HepG2 (cell line): Measurements from ENCODE around the gene ASMT. TPM values are rescaled to one million over a fixed set of nuclear protein-coding genes. Genes with fewer than 3 reads are reported as not detected.

ENCODE experiments used
- ATAC-seq: fragments of 200-7000 bp; cut with Tn5 transposase; 3 replicates; pipeline ENCODE4 v1.9.1; 2020; ENCODE audit warnings: mild to moderate bottlenecking, moderate library complexity
- BruUV-seq: library from RNA; stranded (reverse); fragments of 400-500 nt; replicated peaks from 2 replicates; lab custom pipeline; 2021; lab: Mats Ljungman, UMichigan
- CTCF ChIA-PET: fragments of 300-600 bp; formaldehyde crosslinking; extraction: SDS; loops from one replicate; lab custom pipeline; 2021; ENCODE audit warnings: low total read pairs, inconsistent platforms, low intra/inter-chr PET ratio; lab: Yijun Ruan, JAX
- POLR2A ChIA-PET: fragments of 350-600 bp; sonication (Branson Sonifier 250); formaldehyde crosslinking; loops from one replicate; lab custom pipeline; 2020; ENCODE audit warnings: antibody characterized with exemption, inconsistent platforms; lab: Yijun Ruan, JAX
- DNase-seq: peaks from one replicate; pipeline ENCODE4 v3.0.0-alpha.2; 2015; ENCODE audit warnings: low spot score
- FAIRE-seq: peaks from 3 replicates; lab custom pipeline; 2011; peaks lifted over from hg19 to GRCh38; lab: Jason Lieb, UNC
- H2AFZ ChIP-seq: one replicate; pipeline ENCODE4 v1.6.1; 2011; ENCODE audit warnings: low read length, inconsistent platforms
- H3K27ac ChIP-seq: fragments of 300-600 bp; 3 replicates; pipeline ENCODE4 v1.8.0; 2011; ENCODE audit warnings: mixed run types, mild to moderate bottlenecking, mixed read lengths, low read length, inconsistent platforms; ENCODE audit not compliant: insufficient read depth; ENCODE audit errors: extremely low read length
- H3K27me3 ChIP-seq, 2 experiments: fragments of 200-600 bp in 1 of 2; 2 replicates in 1 of 2; 3 replicates in 1 of 2; pipeline versions ENCODE4 v1.6.0 to v1.8.0; 2011; ENCODE audit warnings: low read length in 2 of 2, mild to moderate bottlenecking in 2 of 2, moderate library complexity in 2 of 2, inconsistent platforms in 1 of 2; ENCODE audit not compliant: insufficient read depth in 2 of 2, control insufficient read depth in 1 of 2
- H3K36me3 ChIP-seq, 2 experiments: fragments of 200-600 bp in 1 of 2; replicated peaks in 1 of 2; 2 replicates in 1 of 2; 3 replicates in 1 of 2; pipeline versions ENCODE4 v1.5.1 to v1.8.0; 2011; ENCODE audit warnings: low read length in 2 of 2, inconsistent platforms in 1 of 2; ENCODE audit not compliant: insufficient read depth in 2 of 2, control insufficient read depth in 1 of 2
- H3K4me1 ChIP-seq: 2 replicates; pipeline ENCODE4 v1.5.1; 2012; ENCODE audit warnings: low read length, inconsistent platforms; ENCODE audit not compliant: insufficient read depth
- H3K4me2 ChIP-seq: 2 replicates; pipeline ENCODE4 v1.6.0; 2011; ENCODE audit warnings: low read depth, low read length, inconsistent platforms
- H3K4me3 ChIP-seq, 3 experiments: fragments of 200-600 bp in 1 of 3; sonication (generic), shearing (Covaris generic) in 1 of 3; replicated peaks in 1 of 3; 2 replicates each; pipeline ENCODE4 v1.5.1; 2011 to 2016; ENCODE audit warnings: low read length in 3 of 3, inconsistent platforms in 2 of 3, low read depth in 2 of 3, mild to moderate bottlenecking in 2 of 3, control low read depth in 1 of 3, mixed read lengths in 1 of 3; ENCODE audit not compliant: insufficient read depth in 1 of 3
- H3K79me2 ChIP-seq: one replicate; pipeline ENCODE4 v1.6.1; 2011; ENCODE audit warnings: low read length, inconsistent platforms; ENCODE audit not compliant: insufficient read depth
- H3K9ac ChIP-seq: 2 replicates; pipeline ENCODE4 v1.6.0; 2011; ENCODE audit warnings: mild to moderate bottlenecking, low read depth, low read length, inconsistent platforms; ENCODE audit not compliant: insufficient read depth
- H3K9me3 ChIP-seq: 2 replicates; pipeline ENCODE4 v1.5.1; 2012; ENCODE audit warnings: mild to moderate bottlenecking, low read length
- H4K20me1 ChIP-seq: 2 replicates; pipeline ENCODE4 v1.6.0; 2011; ENCODE audit warnings: inconsistent platforms, mild to moderate bottlenecking, low read length, moderate library complexity; ENCODE audit not compliant: insufficient read depth
- CTCF ChIP-seq: sonication (generic); formaldehyde crosslinking; IDR thresholded peaks from 2 replicates; pipeline ENCODE4 v1.5.0; 2020; ENCODE audit warnings: mild to moderate bottlenecking, missing genetic modification reagents, moderate library complexity
- ERF ChIP-seq: IDR thresholded peaks from 2 replicates; pipeline ENCODE4 v1.6.1; 2018; ENCODE audit warnings: missing biosample characterization, missing genetic modification reagents
- FOSL2 ChIP-seq: sonication (generic); formaldehyde crosslinking; IDR thresholded peaks from 2 replicates; pipeline ENCODE4 v1.4.0; 2020; ENCODE audit warnings: missing genetic modification reagents
- KDM6A ChIP-seq: IDR thresholded peaks from 2 replicates; pipeline ENCODE4 v1.6.1; 2016; ENCODE audit warnings: low read depth
- MTF2 ChIP-seq: sonication (generic); formaldehyde crosslinking; IDR thresholded peaks from 2 replicates; pipeline ENCODE4 v1.5.0; 2020; ENCODE audit warnings: missing genetic modification reagents, borderline replicate concordance
- MYNN ChIP-seq: sonication (generic); formaldehyde crosslinking; IDR thresholded peaks from 2 replicates; pipeline ENCODE4 v1.4.0; 2020; ENCODE audit warnings: mild to moderate bottlenecking, low read depth, missing genetic modification reagents
- NAIF1 ChIP-seq: sonication (generic); formaldehyde crosslinking; IDR thresholded peaks from 2 replicates; pipeline ENCODE4 v1.5.0; 2020; ENCODE audit warnings: mild to moderate bottlenecking, missing genetic modification reagents, borderline replicate concordance
- PHF21A ChIP-seq: sonication (generic); formaldehyde crosslinking; IDR thresholded peaks from 2 replicates; pipeline ENCODE4 v1.5.0; 2020; ENCODE audit warnings: mild to moderate bottlenecking, missing genetic modification reagents
- POGZ ChIP-seq: sonication (generic); formaldehyde crosslinking; IDR thresholded peaks from 2 replicates; pipeline ENCODE4 v1.4.0; 2020; ENCODE audit warnings: mild to moderate bottlenecking, missing genetic modification reagents
- RXRA ChIP-seq: sonication (generic); formaldehyde crosslinking; IDR thresholded peaks from 2 replicates; pipeline ENCODE4 v1.5.1; 2020; ENCODE audit warnings: missing genetic modification reagents
- SP140L ChIP-seq: sonication (generic); formaldehyde crosslinking; IDR thresholded peaks from 2 replicates; pipeline ENCODE4 v1.4.0; 2020; ENCODE audit warnings: missing genetic modification reagents, borderline replicate concordance
- STAG1 ChIP-seq: sonication (generic); formaldehyde crosslinking; IDR thresholded peaks from 2 replicates; pipeline ENCODE4 v1.4.0; 2020; ENCODE audit warnings: missing genetic modification reagents
- ZBTB38 ChIP-seq: sonication (generic); formaldehyde crosslinking; IDR thresholded peaks from 2 replicates; pipeline ENCODE4 v1.5.1; 2020; ENCODE audit warnings: mild to moderate bottlenecking, missing genetic modification reagents
- ZFP82 ChIP-seq: sonication (generic); formaldehyde crosslinking; IDR thresholded peaks from 2 replicates; pipeline ENCODE4 v1.5.1; 2020; ENCODE audit warnings: mild to moderate bottlenecking, missing genetic modification reagents, borderline replicate concordance
- ZHX1 ChIP-seq: sonication (generic); formaldehyde crosslinking; IDR thresholded peaks from 2 replicates; pipeline ENCODE4 v1.8.1; 2022; ENCODE audit warnings: low read depth, mild to moderate bottlenecking, missing genetic modification reagents
- ZKSCAN5 ChIP-seq: sonication (generic); formaldehyde crosslinking; IDR thresholded peaks from 2 replicates; pipeline ENCODE4 v1.5.1; 2020; ENCODE audit warnings: mild to moderate bottlenecking, missing genetic modification reagents
- ZNF205 ChIP-seq: IDR thresholded peaks from 2 replicates; pipeline ENCODE4 v1.6.1; 2018; ENCODE audit warnings: missing biosample characterization, missing genetic modification reagents
- ZNF441 ChIP-seq: sonication (generic); formaldehyde crosslinking; IDR thresholded peaks from 2 replicates; pipeline ENCODE4 v1.7.0; 2021; ENCODE audit warnings: missing genetic modification reagents, borderline replicate concordance
- ZNF567 ChIP-seq: sonication (generic); formaldehyde crosslinking; IDR thresholded peaks from 2 replicates; pipeline ENCODE4 v1.8.1; 2023; ENCODE audit warnings: mild to moderate bottlenecking, missing genetic modification reagents, borderline replicate concordance
- ZNF569 ChIP-seq: sonication (generic); formaldehyde crosslinking; IDR thresholded peaks from 2 replicates; pipeline ENCODE4 v1.5.0; 2020; ENCODE audit warnings: mild to moderate bottlenecking, missing genetic modification reagents, moderate library complexity, borderline replicate concordance
- WGBS: methylation state at CpG from one replicate; pipeline ENCODE4 v1.1.6; 2017; ENCODE audit warnings: low lambda C conversion rate; 5-methylcytosine and 5-hydroxymethylcytosine counted together
- in situ Hi-C: cut with HindIII; loops from 2 replicates; pipeline ENCODE4 v1.10.0; 2017; ENCODE audit warnings: low pct_unique_long_range_greater_than_20kb; ENCODE audit not compliant: extremely low pct_ligation_motif_present
- intact Hi-C: fragments of 100-400 bp; cut with micrococcal nuclease; formaldehyde crosslinking; loops from one replicate; pipeline ENCODE4 v1.10.0; 2022; ENCODE audit not compliant: unreplicated experiment
- polyA plus RNA-seq, 8 experiments: library from polyadenylated mRNA; depleted of rRNA in 3 of 8; stranded (reverse) in 7 of 8; unstranded in 1 of 8; fragments of >200 nt; fragmentation: Illumina TruSeq in 4 of 8; extraction: Trizol in 4 of 8; gene quantifications; 2 replicates each; pipeline versions ENCODE4 v1.2.1 to v1.2.3, GENCODE V29; 2011 to 2016; ENCODE audit warnings: low read depth in 4 of 8, missing spikeins in 1 of 8, mixed read lengths in 1 of 8; ENCODE audit not compliant: insufficient read depth in 1 of 8
- total RNA-seq, 5 experiments: library from RNA; depleted of rRNA; stranded (reverse); fragments of >200 nt; fragmentation: Illumina TruSeq; extraction: Trizol; gene quantifications; 2 replicates each; pipeline ENCODE4 v1.2.3, GENCODE V29; 2016; ENCODE audit warnings: low read depth in 1 of 5
- TF ChIP-seq, protein P1 (sequence below): sonication (generic); formaldehyde crosslinking; IDR thresholded peaks from 2 replicates; pipeline ENCODE4 v1.4.0; 2020; ENCODE audit warnings: missing genetic modification reagents

Gene ASMT
- total and polyA plus RNA-seq, 2 of the 13 experiments (the other 11 are each of a cell fraction or from before 2014, with no cell fraction given), result 0.04 TPM; not detected in 1

- TF ChIP-seq ZHX1 (CRISPR knock-in tag) (no peak), POGZ (CRISPR knock-in tag) (no peak), ZNF205 (CRISPR knock-in tag) (no peak)
These were observed 52.7 kb downstream of the ASMT start (continued) for GRCh38 chrX:1667566-1667965.

DNA sequence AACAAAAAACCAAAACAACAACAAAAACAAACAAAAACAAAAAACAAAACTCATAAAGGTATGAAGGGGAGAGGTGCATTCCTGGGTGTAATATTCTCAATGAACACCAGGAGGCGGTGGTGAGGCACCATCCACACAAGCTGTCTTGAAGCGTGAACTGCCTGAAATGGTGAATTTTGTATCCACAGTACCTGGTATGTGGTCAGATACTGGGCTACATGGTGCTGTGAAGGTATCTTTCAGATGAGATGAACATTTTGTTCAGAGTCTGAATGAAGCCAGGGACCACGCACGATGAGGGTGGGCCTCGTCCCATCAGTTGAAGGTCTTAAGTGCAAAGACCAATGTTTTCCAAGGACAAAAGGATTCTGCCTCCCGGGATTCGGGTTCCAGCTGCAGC, 58.5 kb downstream of the ASMT start:
- no peak overlapping the region for H3K9ac ChIP-seq
- DNase-seq (peak; percentile 27), FAIRE-seq (peak; percentile 57), ATAC-seq (peak; percentile 47; the same call in 2 of the 3 replicates)
- intact Hi-C loops (loop anchor here (1.0 kb wide), 1 partner anchor 954 kb away; no protein-coding TSS in a partner anchor), in situ Hi-C loops (no loop called here)
- 32% methylated on average over 6 of the region's 7 CpGs for WGBS
- no peaks in the 10 kb centered on the region; a peak in 1 of 5 replicates for H3K27me3 ChIP-seq
- CTCF ChIA-PET, result no interaction called here
- no peaks in the 10 kb centered on the region for H3K4me1 ChIP-seq
- H3K4me3 ChIP-seq, result no peak overlapping the region
- no peaks in the 10 kb centered on the region for H4K20me1 ChIP-seq
- no peaks in the 10 kb centered on the region for H3K36me3 ChIP-seq
- H3K4me2 ChIP-seq, result no peak overlapping the region
- no peak overlapping the region for H3K27ac ChIP-seq
- no peaks in the 10 kb centered on the region for H3K9me3 ChIP-seq
- POLR2A ChIA-PET, result no interaction called here
- no peak overlapping the region for H2AFZ ChIP-seq
- H3K79me2 ChIP-seq, result no peaks in the 10 kb centered on the region
- BruUV-seq, result no TSS peak
- TF ChIP-seq ERF (CRISPR knock-in tag) (no peak), MYNN (no peak), NAIF1 (CRISPR knock-in tag) (no peak), PHF21A (CRISPR knock-in tag) (no peak), FOSL2 (CRISPR knock-in tag) (no peak), ZNF569 (no peak), KDM6A (CRISPR knock-in tag) (no peak), ZNF441 (no peak), ZNF567 (no peak), STAG1 (peak; percentile 77), ZBTB38 (CRISPR knock-in tag) (no peak), ZKSCAN5 (CRISPR knock-in tag) (no peak), MTF2 (CRISPR knock-in tag) (no peak), ZFP82 (CRISPR knock-in tag) (no peak), SP140L (no peak), CTCF (CRISPR knock-in tag) (peak; percentile 71), RXRA (CRISPR knock-in tag) (no peak)
- TF ChIP-seq, protein P1, sequence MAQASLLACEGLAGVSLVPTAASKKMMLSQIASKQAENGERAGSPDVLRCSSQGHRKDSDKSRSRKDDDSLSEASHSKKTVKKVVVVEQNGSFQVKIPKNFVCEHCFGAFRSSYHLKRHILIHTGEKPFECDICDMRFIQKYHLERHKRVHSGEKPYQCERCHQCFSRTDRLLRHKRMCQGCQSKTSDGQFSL (CRISPR knock-in tag), result no peak
